ENCODE results near the gene ADAM23. TPM values are rescaled to one million over a fixed set of nuclear protein-coding genes. Genes with fewer than 3 reads are reported as not detected.

Gene ADAM23
- polyA plus RNA-seq, 1 of the 3 experiments (the other 2 are of a cell fraction) = 3.7 TPM

GRCh38 chr2:206464597-206464996 is 21.3 kb downstream of the ADAM23 start:
- WGBS (ENCODE audit: low lambda C conversion rate) = 55% methylated on average over 2 of the region's 2 CpGs
- POLR2A ChIA-PET = no interaction called here
- CTCF ChIA-PET = no interaction called here
- no peaks in the 10 kb centered on the region for H3K27me3 ChIP-seq (ENCODE audit: insufficient read depth)
- H3K4me2 ChIP-seq = no peak overlapping the region
- no peaks in the 10 kb centered on the region for H3K9me2 ChIP-seq
- no peaks in the 10 kb centered on the region for H3K9me3 ChIP-seq
- H3F3A ChIP-seq (replicated peaks; ENCODE audit: insufficient read depth) = no peaks in the 10 kb centered on the region
- no peak overlapping the region for H2AFZ ChIP-seq (ENCODE audit: low read depth)
- H3K4me3 ChIP-seq (ENCODE audit: low read depth in 2 of 2, low read length in 1 of 2) = no peak overlapping the region
- H3K36me3 ChIP-seq (replicated peaks in 1 of 2; ENCODE audit: control insufficient read depth in 1 of 2, insufficient read depth in 2 of 2, low read length in 1 of 2) = no peaks in the 10 kb centered on the region
- no peaks in the 10 kb centered on the region for H3K79me2 ChIP-seq (ENCODE audit: insufficient read depth)
- TF ChIP-seq FOSL2 (IDR thresholded peaks at IDR 0.05; ENCODE audit: borderline replicate concordance, low read depth) = no peak
- TF ChIP-seq USF1 (IDR thresholded peaks at IDR 0.05; ENCODE audit: borderline replicate concordance, low read depth) = no peak
- no peak for TF ChIP-seq SIN3A (IDR thresholded peaks at IDR 0.05; ENCODE audit: borderline replicate concordance, low read depth, low read length)
- no peak for TF ChIP-seq GABPA (IDR thresholded peaks at IDR 0.05; ENCODE audit: low read depth)
- TF ChIP-seq RCOR1 (IDR thresholded peaks at IDR 0.05; ENCODE audit: low read length) = no peak
- TF ChIP-seq EP300 (IDR thresholded peaks at IDR 0.05; ENCODE audit: borderline replicate concordance in 1 of 2, low read depth in 1 of 2, low read length in 1 of 2) = no peak
- no peak for TF ChIP-seq RXRA (IDR thresholded peaks at IDR 0.05; ENCODE audit: borderline replicate concordance, low read depth)
- TF ChIP-seq EZH2phosphoT487 (IDR thresholded peaks at IDR 0.05; ENCODE audit: borderline replicate concordance, low read depth) = no peak
- no peak for TF ChIP-seq ZBTB33 (IDR thresholded peaks at IDR 0.05; ENCODE audit: borderline replicate concordance, low read depth)
- TF ChIP-seq GATA2 (CRISPR knock-in tag; IDR thresholded peaks at IDR 0.05) = no peak
- no peak for TF ChIP-seq CHD2 (IDR thresholded peaks at IDR 0.05; ENCODE audit: low read length, partially characterized antibody)
- no peak for TF ChIP-seq MXI1 (IDR thresholded peaks at IDR 0.05; ENCODE audit: low read depth, low read length)
- no peak for TF ChIP-seq RAD21 (IDR thresholded peaks at IDR 0.05; ENCODE audit: low read length)
- no peak for TF ChIP-seq FOXM1 (IDR thresholded peaks at IDR 0.05; ENCODE audit: low read depth)
- TF ChIP-seq JUND (IDR thresholded peaks at IDR 0.05) = no peak
- no peak for TF ChIP-seq POLR2AphosphoS5 (IDR thresholded peaks at IDR 0.05; ENCODE audit: low read depth, low read length)
- TF ChIP-seq MEF2A (IDR thresholded peaks at IDR 0.05; ENCODE audit: borderline replicate concordance, low read depth) = no peak
- no peak for TF ChIP-seq TCF12 (IDR thresholded peaks at IDR 0.05)
- no peak overlapping the region for H3K9ac ChIP-seq
- no peaks in the 10 kb centered on the region for H4K20me1 ChIP-seq (ENCODE audit: insufficient read depth)
- no peak for DNase-seq
- H3K4me1 ChIP-seq (ENCODE audit: control insufficient read depth in 1 of 2, insufficient read depth in 2 of 2, low read depth in 1 of 2, low read length in 1 of 2) = no peaks in the 10 kb centered on the region
- H3K27ac ChIP-seq (ENCODE audit: low read depth in 2 of 2, low read length in 1 of 2) = no peak overlapping the region

All from SK-N-SH (cell line).